NCI-H524 (cell line): ENCODE measurements around the gene ZNF672.
A peak's percentile ranks its signal among the peaks of the same experiment; 100 is the strongest.

Source experiments
- DNase-seq, 2 experiments: peaks; one replicate each; lab custom pipeline; 2025; lab: John Stamatoyannopoulos, UW

ZNF672 gene

DNA sequence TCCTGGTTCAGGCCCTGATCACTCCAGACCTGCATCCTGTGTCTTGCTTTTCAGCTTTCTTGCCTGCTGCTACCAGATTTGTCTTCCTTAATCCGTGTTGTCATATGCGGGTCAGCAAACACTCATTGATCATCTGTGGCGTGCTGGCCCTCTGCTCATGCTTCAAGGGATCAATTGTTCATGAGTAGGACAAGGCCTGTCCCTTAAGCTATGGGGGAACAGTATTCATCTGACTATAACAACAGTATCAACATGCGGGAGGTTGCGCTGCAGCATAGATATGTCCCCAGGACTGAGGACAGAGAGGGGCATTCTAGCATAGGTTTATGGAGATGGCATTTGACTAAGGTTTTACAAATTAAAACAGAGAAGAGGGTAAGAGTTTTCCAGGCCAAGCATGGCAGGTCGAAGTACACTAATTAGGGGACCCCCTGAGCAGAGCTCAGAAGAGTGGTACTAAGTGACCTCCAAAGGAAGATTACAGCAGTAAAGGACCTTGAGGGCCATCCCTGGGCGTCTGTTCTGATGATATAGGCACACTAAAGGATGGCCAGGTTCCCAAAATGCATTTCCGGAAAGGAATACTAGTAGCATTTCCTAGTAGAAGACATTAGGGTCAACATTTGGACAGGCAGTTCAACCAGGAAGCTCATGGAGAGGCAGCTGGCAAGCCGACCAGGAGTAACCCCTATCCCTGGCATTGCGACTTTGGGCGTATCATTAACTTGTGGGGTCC is 811 bp upstream of the ZNF672 start:
- DNase-seq = no peak

GRCh38 chr1:248838357-248839167 is 538 bp downstream of the ZNF672 start:
- DNase-seq = peak; percentile 41 to 68

GRCh38 chr1:248839168-248839555 is 1.1 kb downstream of the ZNF672 start:
- no peak for DNase-seq

DNA sequence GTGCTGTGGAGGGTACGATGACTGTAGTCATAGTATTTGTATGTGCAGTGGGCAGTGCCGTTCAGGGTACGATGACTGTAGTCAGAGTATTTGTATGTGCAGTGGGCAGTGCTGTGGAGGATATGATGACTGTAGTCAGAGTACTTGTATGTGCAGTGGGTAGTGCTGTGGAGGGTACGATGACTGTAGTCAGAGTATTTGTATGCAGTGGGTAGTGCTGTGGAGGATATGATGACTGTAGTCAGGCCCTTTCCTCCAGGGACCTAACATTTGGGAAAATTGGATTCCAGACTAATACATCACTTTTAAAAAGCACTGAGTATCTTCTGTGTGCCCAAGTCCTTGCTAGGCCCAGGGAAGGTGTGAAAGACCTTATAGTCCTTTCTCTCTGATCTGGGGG is 2.9 kb downstream of the ZNF672 start:
- DNase-seq = no peak

DNA sequence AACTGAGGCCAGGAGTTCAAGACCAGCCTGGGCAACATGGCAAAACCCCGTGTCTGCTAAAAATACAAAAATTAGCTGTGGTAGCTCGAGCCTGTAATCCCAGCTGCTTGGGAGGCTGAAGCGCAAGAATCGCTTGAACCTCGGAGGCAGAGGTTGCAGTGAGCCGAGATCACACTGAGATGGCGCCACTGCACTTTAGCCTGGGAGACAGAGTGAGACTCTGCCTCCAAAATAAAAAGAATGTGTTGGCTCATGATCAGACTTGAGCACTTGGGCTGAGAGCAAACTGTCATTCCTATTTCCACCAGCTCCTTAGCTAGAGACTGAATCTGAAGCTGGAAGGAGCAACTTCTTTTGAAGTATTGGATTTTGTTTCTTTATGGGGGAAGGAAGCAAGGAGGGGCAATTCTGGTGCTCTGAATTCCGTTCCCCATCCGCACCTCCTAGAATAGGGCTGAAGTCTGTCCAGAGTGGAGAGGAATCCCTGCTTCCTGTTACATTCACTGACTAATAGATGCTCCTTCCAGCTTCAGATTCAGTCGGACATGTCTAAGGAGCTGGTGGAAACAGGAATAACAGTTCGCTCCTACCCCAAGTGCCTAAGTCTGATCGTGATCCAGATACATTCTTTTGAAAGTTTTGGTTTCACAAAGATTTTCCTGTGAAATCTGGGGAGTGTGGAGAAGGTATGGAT is 3.8 kb downstream of the ZNF672 start:
- DNase-seq = peak; percentile 30 to 31

DNA sequence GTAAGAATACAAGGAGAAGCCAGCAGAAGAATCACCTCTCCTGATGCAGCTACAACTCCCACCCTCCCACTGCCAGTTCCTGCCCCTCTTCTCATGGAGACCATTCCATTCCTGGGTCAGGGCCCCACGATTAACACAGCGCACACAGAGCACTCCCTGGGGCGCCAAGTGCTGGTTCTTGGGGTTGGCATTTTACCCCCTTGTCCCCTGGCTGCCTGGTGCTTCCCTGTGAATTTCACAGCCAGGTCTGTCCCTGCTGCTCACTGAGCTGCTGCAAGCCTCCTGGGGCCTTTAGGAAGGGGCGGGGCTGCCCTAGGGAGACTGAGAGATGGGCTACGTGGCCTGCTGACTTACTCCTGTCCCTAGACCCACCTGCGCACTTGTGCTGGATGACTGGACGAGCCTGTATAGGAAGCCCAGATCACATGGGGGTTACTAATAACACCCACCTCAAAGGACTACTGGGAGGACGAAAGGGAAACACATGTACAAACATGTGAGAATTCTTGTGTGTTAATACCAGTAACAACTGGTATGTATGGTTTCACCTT is 4.8 kb downstream of the ZNF672 start:
- no peak for DNase-seq

GRCh38 chr1:248843687-248844086 is 5.7 kb downstream of the ZNF672 start:
- DNase-seq = no peak

DNA sequence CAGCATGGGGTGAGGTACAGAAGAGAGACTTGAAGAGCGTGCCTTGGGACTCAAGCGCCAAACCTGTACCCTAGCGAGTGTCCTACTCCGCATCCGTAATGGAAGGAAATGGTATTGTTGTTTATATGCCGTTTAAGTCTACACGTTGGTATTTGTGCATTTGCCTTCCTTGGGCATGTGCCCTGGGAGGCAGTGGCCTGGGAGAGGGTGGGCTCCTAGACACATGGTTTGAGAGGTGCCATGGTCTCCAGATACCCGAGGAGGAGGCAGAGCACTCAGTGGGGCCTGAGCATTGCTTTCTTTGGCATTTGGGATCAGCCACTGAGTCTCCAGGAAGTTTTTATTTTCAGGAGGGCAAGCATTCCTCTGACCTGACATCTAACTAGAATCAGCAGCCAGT is 6.5 kb downstream of the ZNF672 start:
- DNase-seq = no peak

GRCh38 chr1:248847181-248847955 is 9.3 kb downstream of the ZNF672 start:
- DNase-seq = no peak

GRCh38 chr1:248847956-248848561 is 10.0 kb downstream of the ZNF672 start:
- no peak for DNase-seq

DNA sequence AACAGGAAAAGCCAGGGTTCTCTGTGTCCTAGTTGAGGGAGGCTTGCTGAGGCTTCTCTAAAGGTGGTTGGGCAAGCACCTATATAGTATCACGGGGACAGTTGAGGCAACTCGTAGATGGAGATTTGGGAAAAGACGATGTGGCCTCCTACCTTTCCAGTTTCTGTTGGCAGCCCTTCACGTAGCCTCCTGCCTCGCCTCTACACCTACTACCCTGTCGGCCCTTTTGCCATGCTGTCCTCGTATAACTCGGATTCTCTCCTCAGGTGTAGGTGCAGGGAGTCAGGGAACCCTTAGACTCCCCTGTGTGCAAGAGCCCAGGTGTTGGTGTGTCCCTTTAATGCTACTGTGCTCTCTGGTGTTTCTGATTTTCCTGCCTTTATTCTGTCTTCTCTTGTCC is 10.6 kb downstream of the ZNF672 start:
- no peak for DNase-seq

GRCh38 chr1:248849152-248849551 is 11.1 kb downstream of the ZNF672 start:
- DNase-seq = no peak

- DNase-seq = no peak
These were observed 11.6 kb downstream of the ZNF672 start for GRCh38 chr1:248849637-248850036.

GRCh38 chr1:248850124-248850523 is 12.1 kb downstream of the ZNF672 start:
- DNase-seq = no peak

- no peak for DNase-seq
These were observed 12.7 kb downstream of the ZNF672 start for GRCh38 chr1:248850536-248851251.

DNA sequence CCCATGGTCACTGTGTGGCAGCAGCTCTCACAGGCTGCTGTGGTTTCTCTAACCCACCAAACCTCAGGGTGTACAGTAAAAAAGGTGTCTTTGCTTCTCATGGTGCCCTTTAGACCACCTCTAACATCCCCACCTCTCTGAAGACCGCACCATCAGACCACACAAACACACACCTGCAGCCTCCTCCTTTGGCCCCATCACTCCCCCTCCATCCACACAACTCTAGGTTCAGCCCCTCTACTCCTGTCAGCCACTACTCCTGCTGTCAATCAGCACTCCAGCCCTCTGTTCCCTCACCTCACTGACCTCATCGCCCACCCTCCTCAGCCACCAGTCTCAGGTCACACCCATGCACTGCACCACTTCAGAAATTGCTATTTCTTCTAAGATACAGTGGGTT is 13.4 kb downstream of the ZNF672 start:
- no peak for DNase-seq

DNA sequence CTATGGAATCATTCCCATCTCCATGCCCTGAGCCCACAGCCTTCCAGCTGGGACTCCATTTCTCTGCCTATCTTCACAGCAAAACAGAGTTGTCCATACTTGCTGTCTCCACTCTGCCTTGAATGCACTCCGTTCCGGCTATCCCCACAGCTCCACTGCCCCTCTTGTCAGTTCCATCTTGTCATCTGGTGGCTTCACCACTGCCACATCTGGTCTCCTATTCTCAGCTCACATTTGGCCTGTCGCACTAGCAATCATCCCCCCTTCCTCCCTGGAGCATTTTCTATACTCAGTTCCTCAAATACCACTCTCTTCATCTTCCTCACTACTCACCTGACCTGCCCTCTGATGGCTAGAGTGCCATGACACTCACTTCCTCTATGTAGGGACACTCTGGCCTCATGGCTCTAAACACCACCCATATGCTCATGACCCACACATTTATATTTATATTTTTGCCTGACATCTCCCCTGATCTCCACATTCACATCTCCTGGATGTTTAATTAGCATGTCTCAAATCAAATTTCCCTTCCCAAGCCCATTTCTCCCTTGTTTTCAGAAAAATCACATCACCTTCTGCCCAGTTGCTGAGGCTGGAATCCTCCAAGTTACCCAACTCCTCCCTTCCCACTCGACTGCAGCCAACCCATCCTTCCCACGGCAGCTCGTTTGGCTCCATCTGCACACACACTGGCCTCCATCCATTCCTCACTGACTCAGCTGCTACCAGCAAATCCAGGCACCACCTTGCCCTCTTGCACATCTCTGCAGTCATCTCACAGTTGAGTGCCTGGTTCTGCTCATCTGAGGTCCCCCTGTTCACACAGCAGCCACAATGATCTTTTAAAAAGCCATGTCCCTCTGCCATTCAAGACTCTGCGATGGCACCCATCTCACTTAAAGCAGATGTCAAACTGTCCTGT is 14.7 kb downstream of the ZNF672 start:
- no peak for DNase-seq

GRCh38 chr1:248853663-248854375 is 15.8 kb downstream of the ZNF672 start:
- no peak for DNase-seq

GRCh38 chr1:248855580-248855979 is 17.6 kb downstream of the ZNF672 start:
- no peak for DNase-seq
